NT2/D1 (cell line): ENCODE results near the gene TNFSF13B.

Source experiments
- YY1 ChIP-seq: IDR thresholded peaks from 2 replicates; pipeline ENCODE4 v1.6.1; 2011; ENCODE audit not compliant: insufficient read length, insufficient read depth
- ZNF274 ChIP-seq: IDR thresholded peaks from 2 replicates; pipeline ENCODE4 v1.6.1; 2011; ENCODE audit warnings: mild to moderate bottlenecking, low read depth, low read length

DNA sequence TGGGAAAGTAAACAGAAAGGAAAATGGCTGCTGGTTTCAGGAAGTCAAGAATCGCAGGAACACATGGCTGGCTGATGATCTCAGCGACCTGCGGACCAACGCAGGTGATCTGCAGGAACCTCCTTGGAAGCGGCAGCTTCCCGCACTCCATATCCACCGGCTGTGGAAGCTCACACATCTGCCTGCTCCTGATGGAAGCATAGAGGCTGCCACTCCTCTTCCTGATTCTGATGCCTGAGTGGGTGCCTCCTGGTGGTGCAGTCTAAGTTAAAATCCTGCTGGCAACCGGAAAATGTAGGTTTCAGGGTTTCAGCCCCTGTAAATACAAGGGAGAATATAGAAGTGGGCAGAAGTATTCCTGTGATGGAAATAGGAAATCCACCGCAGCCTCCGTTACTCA is 75.5 kb downstream of the TNFSF13B start:
- TF ChIP-seq ZNF274 (no peak), YY1 (no peak)
